Subcutaneous abdominal adipose tissue (tissue), 5 donors: Measurements from ENCODE around the gene IFT20.

Experiments used
- H3K27ac ChIP-seq: one replicate; pipeline ENCODE4 v1.7.0; 2013; ENCODE audit warnings: low read depth, mild to moderate bottlenecking, inconsistent platforms, low read length, moderate library complexity
- H3K27me3 ChIP-seq, 5 donors: one replicate each; pipeline ENCODE4 v1.7.0; 2013; ENCODE audit warnings: low read length in 5 of 5, inconsistent platforms in 1 of 5; ENCODE audit not compliant: control insufficient read depth in 5 of 5, insufficient read depth in 4 of 5
- H3K36me3 ChIP-seq, 5 donors: one replicate each; pipeline ENCODE4 v1.7.0; 2013; ENCODE audit warnings: low read length in 5 of 5; ENCODE audit not compliant: control insufficient read depth in 5 of 5, insufficient read depth in 5 of 5
- H3K4me1 ChIP-seq, 5 donors: one replicate each; pipeline ENCODE4 v1.7.0; 2013; ENCODE audit warnings: low read length in 5 of 5, mild to moderate bottlenecking in 3 of 5, moderate library complexity in 1 of 5; ENCODE audit not compliant: control insufficient read depth in 5 of 5, insufficient read depth in 5 of 5
- H3K4me3 ChIP-seq, 5 donors: one replicate each; pipeline ENCODE4 v1.7.0; 2013; ENCODE audit warnings: low read length in 5 of 5, low read depth in 1 of 5
- H3K9ac ChIP-seq, 5 donors: one replicate each; pipeline ENCODE4 v1.7.0; 2013; ENCODE audit warnings: low read length in 5 of 5, mild to moderate bottlenecking in 4 of 5, moderate library complexity in 3 of 5
- H3K9me3 ChIP-seq, 5 donors: one replicate each; pipeline ENCODE4 v1.7.0; 2013; ENCODE audit warnings: low read length in 5 of 5; ENCODE audit not compliant: control insufficient read depth in 5 of 5
- donor health status: healthy.
- donor health status: healthy.
- donor health status: healthy.
- donor health status: healthy.
- donor health status: healthy.

The IFT20 gene

DNA sequence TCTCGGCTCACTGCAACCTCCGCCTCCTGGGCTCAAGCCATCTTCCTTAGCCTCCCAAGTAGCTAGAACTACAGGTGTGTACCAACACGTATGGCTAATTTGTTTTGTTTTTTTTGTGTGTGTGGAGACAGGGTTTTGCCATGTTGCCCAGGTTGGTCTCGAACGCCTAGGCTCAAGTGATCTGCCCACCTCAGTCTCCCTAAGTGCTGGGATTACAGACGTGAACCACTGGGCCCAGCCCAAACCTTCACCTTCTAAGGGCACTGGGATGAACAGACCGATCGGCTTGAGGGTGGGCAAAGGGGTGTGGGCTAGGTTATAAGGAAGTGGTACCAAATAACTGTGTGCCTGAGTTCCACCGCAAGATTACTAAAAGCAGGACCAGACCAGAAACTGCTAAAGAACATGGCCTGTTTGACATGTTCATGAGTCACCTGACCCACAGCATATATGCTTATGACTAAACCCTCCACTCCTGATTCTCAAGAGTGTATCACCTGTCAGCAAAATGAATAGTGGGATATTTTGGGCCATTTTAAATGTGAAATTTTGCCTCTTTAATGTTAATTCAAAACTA lies 8.2 kb downstream of the IFT20 start:
- no peaks in the 10 kb centered on the region for H3K9me3 ChIP-seq
- H3K27me3 ChIP-seq: no peaks in the 10 kb centered on the region
- no peaks in the 10 kb centered on the region for H3K4me1 ChIP-seq
- peaks cover 18 to 50% (median 40%) of the 10 kb centered on the region in 5 donors for H3K36me3 ChIP-seq
- H3K9ac ChIP-seq: no peak overlapping the region
- H3K27ac ChIP-seq: no peak overlapping the region
- H3K4me3 ChIP-seq: no peak overlapping the region

GRCh38 chr17:28326114-28326513 lies 9.2 kb downstream of the IFT20 start:
- no peaks in the 10 kb centered on the region for H3K27me3 ChIP-seq
- H3K9ac ChIP-seq: no peak overlapping the region
- no peak overlapping the region for H3K27ac ChIP-seq
- H3K36me3 ChIP-seq: peaks cover 18 to 40% (median 30%) of the 10 kb centered on the region in 5 donors
- H3K4me3 ChIP-seq: no peak overlapping the region
- H3K9me3 ChIP-seq: no peaks in the 10 kb centered on the region
- H3K4me1 ChIP-seq: no peaks in the 10 kb centered on the region

DNA sequence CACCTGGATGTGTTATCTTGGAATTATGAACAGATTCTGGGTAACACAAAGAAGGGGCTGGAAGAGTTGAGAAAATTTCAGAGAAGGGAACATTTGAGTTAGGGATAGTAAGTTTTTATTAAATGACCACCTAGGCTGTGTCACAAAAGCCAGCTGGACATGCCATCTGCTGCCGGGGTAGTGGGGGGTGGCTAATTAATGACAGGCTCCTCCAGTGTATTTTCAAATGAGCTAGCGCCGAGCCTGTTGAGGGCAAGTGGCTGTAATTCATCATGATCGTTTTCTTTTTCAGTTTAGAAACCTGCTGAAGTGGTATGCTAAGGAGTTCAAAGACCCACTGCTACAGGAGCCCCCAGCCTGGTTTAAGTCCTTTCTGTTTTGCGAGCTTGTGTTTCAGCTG lies 10.1 kb downstream of the IFT20 start:
- no peaks in the 10 kb centered on the region for H3K27me3 ChIP-seq
- H3K36me3 ChIP-seq: peaks cover 18 to 31% (median 21%) of the 10 kb centered on the region in 5 donors
- no peak overlapping the region for H3K27ac ChIP-seq
- no peak overlapping the region for H3K4me3 ChIP-seq
- H3K4me1 ChIP-seq: no peaks in the 10 kb centered on the region
- peak overlapping the region in 1 of 5 donors; percentile 38 for H3K9ac ChIP-seq
- H3K9me3 ChIP-seq: no peaks in the 10 kb centered on the region

- Histone ChIP-seq H3K27ac (no peak overlapping the region), H3K4me3 (no peak overlapping the region), H3K27me3 (no peaks in the 10 kb centered on the region), H3K36me3 (peaks cover 18 to 27% (median 20%) of the 10 kb centered on the region in 5 donors), H3K9ac (no peak overlapping the region), H3K9me3 (no peaks in the 10 kb centered on the region), H3K4me1 (peaks cover 0 to 3% (median 2%) of the 10 kb centered on the region in 5 donors)
Observed at GRCh38 chr17:28324781-28325180, 10.5 kb downstream of the IFT20 start.

DNA sequence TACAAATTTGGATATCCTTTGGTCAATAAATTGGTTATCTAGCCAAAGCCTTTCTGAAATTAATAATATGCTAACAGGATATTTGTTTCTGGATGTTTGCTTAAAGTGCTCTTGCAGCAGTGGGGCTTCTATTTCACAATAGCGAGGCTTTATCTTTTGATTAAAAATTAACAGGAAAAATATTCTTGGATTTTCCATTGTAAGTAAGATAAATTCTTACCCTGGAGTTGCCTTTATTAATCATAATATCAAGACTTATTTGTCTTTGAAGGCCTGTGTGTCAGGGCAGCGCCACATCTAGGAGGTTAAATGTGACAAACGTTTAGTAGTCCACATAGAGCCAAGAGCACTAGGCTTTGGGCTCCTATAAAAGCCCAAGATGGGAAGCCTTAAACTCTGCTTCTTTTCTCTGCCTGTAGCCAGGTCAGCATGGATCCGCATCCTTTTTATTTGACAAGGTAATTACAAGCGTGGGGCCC lies 11.0 kb downstream of the IFT20 start:
- no peaks in the 10 kb centered on the region for H3K27me3 ChIP-seq
- no peaks in the 10 kb centered on the region for H3K9me3 ChIP-seq
- no peak overlapping the region for H3K9ac ChIP-seq
- H3K4me3 ChIP-seq: no peak overlapping the region
- no peak overlapping the region for H3K27ac ChIP-seq
- H3K36me3 ChIP-seq: peaks cover 16 to 24% (median 18%) of the 10 kb centered on the region in 5 donors
- peaks cover 0 to 8% (median 7%) of the 10 kb centered on the region in 5 donors for H3K4me1 ChIP-seq

GRCh38 chr17:28320215-28321061 lies 14.8 kb downstream of the IFT20 start:
- no peak overlapping the region for H3K27ac ChIP-seq
- peaks cover 0 to 6% (median 4%) of the 10 kb centered on the region in 5 donors for H3K27me3 ChIP-seq
- peaks cover 2 to 23% (median 20%) of the 10 kb centered on the region in 5 donors for H3K4me1 ChIP-seq
- no peaks in the 10 kb centered on the region for H3K36me3 ChIP-seq
- H3K9me3 ChIP-seq: no peaks in the 10 kb centered on the region
- H3K4me3 ChIP-seq: no peak overlapping the region
- H3K9ac ChIP-seq: no peak overlapping the region

DNA sequence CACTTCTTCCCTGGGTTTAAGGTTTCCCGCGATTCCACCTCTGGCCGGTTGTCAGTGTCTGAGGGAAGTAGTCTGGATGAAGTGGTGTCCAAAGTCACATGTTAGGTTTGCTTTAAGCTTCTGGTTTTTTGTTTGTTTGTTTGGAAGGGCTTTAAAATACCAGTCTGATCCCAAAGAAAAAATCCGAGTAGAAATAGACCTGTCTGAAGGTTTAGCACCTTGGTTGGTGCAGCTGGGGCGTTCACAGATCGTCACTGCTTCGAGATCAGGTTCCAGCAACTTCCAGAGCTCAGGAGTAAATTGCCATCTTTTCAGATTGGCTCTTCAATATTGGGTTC lies 15.7 kb downstream of the IFT20 start:
- H3K36me3 ChIP-seq: no peaks in the 10 kb centered on the region
- H3K4me3 ChIP-seq: peak overlapping the region; percentile 63 to 76 (median 74)
- H3K4me1 ChIP-seq: peaks cover 2 to 23% (median 20%) of the 10 kb centered on the region in 5 donors
- H3K9me3 ChIP-seq: no peaks in the 10 kb centered on the region
- H3K27ac ChIP-seq: peak overlapping the region; percentile 16
- peaks cover 0 to 6% (median 4%) of the 10 kb centered on the region in 5 donors for H3K27me3 ChIP-seq
- peak overlapping the region in 4 of 5 donors; percentile 3 to 70 (median 40) for H3K9ac ChIP-seq

DNA sequence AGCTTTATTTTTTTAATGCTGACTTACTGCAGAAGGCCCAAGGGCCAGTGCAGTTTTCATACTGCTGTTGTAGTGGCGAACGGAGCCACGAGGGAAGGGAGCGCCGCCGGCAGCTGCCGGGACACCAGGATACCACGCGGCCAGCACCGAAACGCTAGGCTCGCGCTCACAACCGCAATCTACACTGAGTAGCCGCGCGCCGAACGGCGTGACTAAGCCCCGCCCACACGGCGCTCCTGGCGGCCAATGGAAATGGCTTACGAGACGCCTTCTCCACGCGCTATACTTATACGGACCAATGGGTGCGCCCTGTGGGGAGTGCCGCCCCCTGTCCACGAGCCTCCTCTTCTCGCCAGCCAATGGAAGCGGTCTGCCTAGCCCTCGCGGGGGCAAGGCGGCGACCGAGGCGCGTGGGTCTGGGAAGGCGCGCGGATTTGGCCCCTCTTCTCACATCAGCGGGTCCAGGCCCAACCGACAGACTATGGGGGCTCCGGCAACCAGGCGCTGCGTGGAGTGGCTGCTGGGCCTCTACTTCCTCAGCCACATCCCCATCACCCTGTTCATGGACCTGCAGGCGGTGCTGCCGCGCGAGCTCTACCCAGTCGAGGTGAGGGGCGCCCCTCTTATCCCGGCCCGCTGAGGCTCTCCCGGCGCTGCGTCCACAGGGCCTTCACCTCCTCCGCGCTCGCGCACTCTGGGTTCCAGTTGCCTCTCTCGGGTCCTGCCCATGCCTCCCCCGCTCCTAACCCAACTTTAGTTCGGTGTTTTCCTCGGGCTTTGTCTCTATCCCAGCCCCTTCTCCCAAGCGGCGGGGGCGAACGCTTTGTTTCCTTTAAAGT lies 16.3 kb downstream of the IFT20 start, which contains the start of gene TMEM97:
TSS of gene TMEM97 (plus strand) at position 442 of the 839 bp plus-strand sequence. CDS start at position 482, 40 bp downstream.
- Histone ChIP-seq H3K9me3 (no peaks in the 10 kb centered on the region), H3K27ac (peak within 1 kb of the TSS; percentile 16), H3K4me1 (peaks cover 2 to 23% (median 20%) of the 10 kb centered on the region in 5 donors), H3K27me3 (peaks cover 0 to 6% (median 4%) of the 10 kb centered on the region in 5 donors), H3K9ac (peak within 1 kb of the TSS in 4 of 5 donors; percentile 3 to 70 (median 42)), H3K4me3 (peak within 1 kb of the TSS; percentile 63 to 76 (median 74)), H3K36me3 (no peaks in the 10 kb centered on the region)

DNA sequence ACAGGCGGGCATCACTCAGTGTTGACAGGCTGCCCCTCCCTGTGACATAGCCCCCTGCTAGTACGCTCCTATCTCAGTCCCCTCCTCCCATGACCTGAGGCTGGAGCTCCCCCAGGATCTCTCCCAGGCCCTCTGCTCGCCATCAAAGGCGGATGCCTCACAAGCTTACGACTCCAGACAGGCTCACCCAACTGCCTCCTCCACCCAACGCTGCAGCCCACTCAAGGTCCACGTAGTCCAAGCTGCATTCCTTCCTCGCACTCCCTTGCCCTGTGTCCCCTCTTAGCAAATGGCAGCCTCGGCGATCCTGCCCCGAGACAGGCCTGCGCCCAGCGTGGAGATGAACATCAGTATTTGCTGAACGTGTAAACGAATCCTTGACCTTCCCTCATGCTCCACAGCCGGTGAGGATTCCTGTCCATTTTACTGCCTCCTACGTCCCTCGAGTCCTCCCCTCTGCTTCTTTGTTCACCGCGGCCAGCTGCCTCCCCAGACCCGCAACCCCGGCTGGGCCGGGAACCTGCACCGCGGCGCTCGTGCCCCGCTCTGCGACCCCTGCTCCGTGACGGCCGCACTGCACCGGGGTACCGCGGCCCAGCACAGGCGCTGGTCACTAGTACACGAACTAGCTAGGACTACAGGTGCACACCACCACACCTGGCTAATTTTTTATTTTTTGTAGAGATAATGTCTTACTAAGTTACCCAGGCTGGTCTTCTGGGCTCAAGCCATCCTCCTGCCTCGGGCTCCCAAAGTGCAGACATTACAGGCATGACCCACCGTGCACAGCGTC lies 17.1 kb downstream of the IFT20 start:
- Histone ChIP-seq H3K9me3 (no peaks in the 10 kb centered on the region), H3K9ac (peak overlapping the region in 3 of 5 donors; percentile 21 to 57 (median 56))

More for the DNA sequence above, 17.1 kb downstream of the IFT20 start:
- Histone ChIP-seq H3K4me1 (peaks cover 2 to 23% (median 20%) of the 10 kb centered on the region in 5 donors), H3K27me3 (peaks cover 0 to 6% (median 4%) of the 10 kb centered on the region in 5 donors), H3K4me3 (peak overlapping the region; percentile 63 to 76 (median 74)), H3K36me3 (no peaks in the 10 kb centered on the region), H3K27ac (no peak overlapping the region)
